ENCODE results near the gene ZSCAN5C. TPM values are rescaled to one million over a fixed set of nuclear protein-coding genes. Genes with fewer than 3 reads are reported as not detected.
"Not testable (repeated sequence)": the region's sequence is repeated elsewhere in the genome, so short reads cannot be mapped to it uniquely, and the experiment has no call there.

The ZSCAN5C gene
- total and polyA plus RNA-seq, 2 donors from 2014 or later, result not detected

GRCh38 chr19:56199687-56200086 lies 2.4 kb upstream of the ZSCAN5C start:
- Histone ChIP-seq H3K4me1 (ENCODE audit: control insufficient read depth in 2 of 3, insufficient read depth in 2 of 3, low read depth in 1 of 3, low read length in 3 of 3) (no peaks in the 10 kb centered on the region), H3K27me3 (ENCODE audit: control insufficient read depth, insufficient read depth, low read length) (no peaks in the 10 kb centered on the region), H3K9me3 (ENCODE audit: control insufficient read depth in 2 of 3, insufficient read depth in 1 of 3, low read length in 3 of 3) (no peaks in the 10 kb centered on the region), H3K4me3 (ENCODE audit: low read length in 3 of 3) (no peak overlapping the region), H3K9ac (ENCODE audit: low read length in 3 of 3) (no peak overlapping the region), H3K27ac (ENCODE audit: low read depth in 2 of 2, low read length in 2 of 2) (no peak overlapping the region), H3K36me3 (ENCODE audit: control insufficient read depth in 2 of 3, insufficient read depth in 3 of 3, low read length in 3 of 3) (no peaks in the 10 kb centered on the region)
- no peak for TF ChIP-seq CTCF (IDR thresholded peaks at IDR 0.05; ENCODE audit: borderline replicate concordance, extremely low read depth, insufficient read depth)
- FAIRE-seq (no peak), DNase-seq (no peak)
- intact Hi-C loops (cut with DNase I), result no loop called here

GRCh38 chr19:56207581-56207980 lies 5.5 kb downstream of the ZSCAN5C start:
- H3K4me3 ChIP-seq (ENCODE audit: low read length in 3 of 3); H3K9ac ChIP-seq (ENCODE audit: low read length in 3 of 3); H3K9me3 ChIP-seq (ENCODE audit: control insufficient read depth in 2 of 3, insufficient read depth in 1 of 3, low read length in 3 of 3); H3K27me3 ChIP-seq (ENCODE audit: control insufficient read depth, insufficient read depth, low read length); H3K4me1 ChIP-seq (ENCODE audit: control insufficient read depth in 2 of 3, insufficient read depth in 2 of 3, low read depth in 1 of 3, low read length in 3 of 3); H3K27ac ChIP-seq (ENCODE audit: low read depth in 2 of 2, low read length in 2 of 2); DNase-seq; FAIRE-seq; H3K36me3 ChIP-seq (ENCODE audit: control insufficient read depth in 2 of 3, insufficient read depth in 3 of 3, low read length in 3 of 3); intact Hi-C loops (cut with DNase I): not testable (repeated sequence)

- FAIRE-seq (no peak), DNase-seq (no peak)
- Histone ChIP-seq H3K27ac (ENCODE audit: low read depth in 2 of 2, low read length in 2 of 2) (no peak overlapping the region), H3K9ac (ENCODE audit: low read length in 3 of 3) (no peak overlapping the region), H3K9me3 (ENCODE audit: control insufficient read depth in 2 of 3, insufficient read depth in 1 of 3, low read length in 3 of 3) (no peaks in the 10 kb centered on the region), H3K27me3 (ENCODE audit: control insufficient read depth, insufficient read depth, low read length) (no peaks in the 10 kb centered on the region), H3K4me1 (ENCODE audit: control insufficient read depth in 2 of 3, insufficient read depth in 2 of 3, low read depth in 1 of 3, low read length in 3 of 3) (no peaks in the 10 kb centered on the region), H3K4me3 (ENCODE audit: low read length in 3 of 3) (no peak overlapping the region), H3K36me3 (ENCODE audit: control insufficient read depth in 2 of 3, insufficient read depth in 3 of 3, low read length in 3 of 3) (no peaks in the 10 kb centered on the region)
- TF ChIP-seq CTCF (IDR thresholded peaks at IDR 0.05; ENCODE audit: borderline replicate concordance, extremely low read depth, insufficient read depth), result no peak
- intact Hi-C loops (cut with DNase I), result no loop called here
Measured at GRCh38 chr19:56209091-56209490, 7.0 kb downstream of the ZSCAN5C start.

- intact Hi-C loops (cut with DNase I); H3K9ac ChIP-seq (ENCODE audit: low read length in 3 of 3); DNase-seq; H3K36me3 ChIP-seq (ENCODE audit: control insufficient read depth in 2 of 3, insufficient read depth in 3 of 3, low read length in 3 of 3); H3K9me3 ChIP-seq (ENCODE audit: control insufficient read depth in 2 of 3, insufficient read depth in 1 of 3, low read length in 3 of 3); FAIRE-seq; H3K27me3 ChIP-seq (ENCODE audit: control insufficient read depth, insufficient read depth, low read length); H3K27ac ChIP-seq (ENCODE audit: low read depth in 2 of 2, low read length in 2 of 2); H3K4me1 ChIP-seq (ENCODE audit: control insufficient read depth in 2 of 3, insufficient read depth in 2 of 3, low read depth in 1 of 3, low read length in 3 of 3); H3K4me3 ChIP-seq (ENCODE audit: low read length in 3 of 3): not testable (repeated sequence)
Measured at GRCh38 chr19:56210036-56210435, 8.0 kb downstream of the ZSCAN5C start.

GRCh38 chr19:56211718-56212117 lies 9.6 kb downstream of the ZSCAN5C start:
- DNase-seq (no peak), FAIRE-seq (no peak)
- Histone ChIP-seq H3K4me1 (ENCODE audit: control insufficient read depth in 2 of 3, insufficient read depth in 2 of 3, low read depth in 1 of 3, low read length in 3 of 3) (no peaks in the 10 kb centered on the region), H3K4me3 (ENCODE audit: low read length in 3 of 3) (no peak overlapping the region), H3K9me3 (ENCODE audit: control insufficient read depth in 2 of 3, insufficient read depth in 1 of 3, low read length in 3 of 3) (no peaks in the 10 kb centered on the region), H3K9ac (ENCODE audit: low read length in 3 of 3) (no peak overlapping the region), H3K36me3 (ENCODE audit: control insufficient read depth in 2 of 3, insufficient read depth in 3 of 3, low read length in 3 of 3) (no peaks in the 10 kb centered on the region), H3K27ac (ENCODE audit: low read depth in 2 of 2, low read length in 2 of 2) (no peak overlapping the region), H3K27me3 (ENCODE audit: control insufficient read depth, insufficient read depth, low read length) (no peaks in the 10 kb centered on the region)
- no peak for TF ChIP-seq CTCF (IDR thresholded peaks at IDR 0.05; ENCODE audit: borderline replicate concordance, extremely low read depth, insufficient read depth)
- intact Hi-C loops (cut with DNase I), result no loop called here

Data from kidney (tissue), 14 donors.